Cortex of kidney (tissue), 1 donor: ENCODE data around the gene SLC34A3.
"Not testable (repeated sequence)": the region's sequence is repeated elsewhere in the genome, so short reads cannot be mapped to it uniquely, and the experiment has no call there.

Source experiments
- DNase-seq: peaks from one replicate; lab custom pipeline; 2025; lab: John Stamatoyannopoulos, UW

Gene SLC34A3

DNA sequence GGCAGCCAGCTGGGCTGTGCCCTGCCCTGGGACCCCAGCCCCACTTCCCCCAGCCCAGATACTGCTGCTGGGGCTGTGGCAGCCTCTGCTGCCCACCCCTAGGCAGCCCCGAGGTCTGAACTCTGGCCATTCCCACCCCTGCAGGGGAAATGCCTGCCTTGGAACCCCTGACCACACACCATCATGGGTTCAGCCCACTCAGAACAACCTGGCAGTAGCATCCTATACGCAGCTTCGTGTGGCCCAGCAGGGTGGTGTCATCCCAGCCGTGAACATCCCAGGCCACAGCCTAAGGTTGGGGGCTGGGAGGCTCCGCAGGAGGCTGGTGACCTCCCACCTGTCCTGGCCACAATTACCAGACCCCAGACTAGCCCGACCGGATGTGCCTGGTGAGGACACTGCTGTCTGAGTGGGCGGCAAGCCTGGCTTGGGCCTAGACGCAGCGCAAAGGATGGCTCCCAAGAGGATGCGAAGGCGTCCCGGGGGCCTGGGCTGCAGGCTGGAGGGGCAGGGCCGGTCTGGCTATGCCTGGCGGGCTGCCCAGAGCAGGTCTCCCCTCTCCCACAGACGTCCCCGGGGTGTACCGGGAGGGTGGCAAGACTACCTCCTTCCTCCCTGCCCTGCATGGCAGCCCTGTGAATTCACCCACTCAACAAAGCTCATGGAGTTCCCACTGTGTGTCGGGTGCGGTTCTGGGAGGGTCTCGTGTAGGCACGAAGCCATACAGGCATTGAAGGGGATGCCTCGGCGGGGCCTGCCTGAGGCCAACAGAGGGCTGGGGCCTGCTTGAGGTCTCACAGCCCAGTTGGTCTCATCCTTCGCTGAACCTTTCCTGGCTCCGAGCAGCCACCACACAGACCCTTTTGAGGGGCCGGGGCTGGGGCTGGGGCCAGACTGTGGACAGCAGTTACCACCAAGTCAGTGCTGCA lies 1.5 kb upstream of the SLC34A3 start:
- no peak for DNase-seq

DNA sequence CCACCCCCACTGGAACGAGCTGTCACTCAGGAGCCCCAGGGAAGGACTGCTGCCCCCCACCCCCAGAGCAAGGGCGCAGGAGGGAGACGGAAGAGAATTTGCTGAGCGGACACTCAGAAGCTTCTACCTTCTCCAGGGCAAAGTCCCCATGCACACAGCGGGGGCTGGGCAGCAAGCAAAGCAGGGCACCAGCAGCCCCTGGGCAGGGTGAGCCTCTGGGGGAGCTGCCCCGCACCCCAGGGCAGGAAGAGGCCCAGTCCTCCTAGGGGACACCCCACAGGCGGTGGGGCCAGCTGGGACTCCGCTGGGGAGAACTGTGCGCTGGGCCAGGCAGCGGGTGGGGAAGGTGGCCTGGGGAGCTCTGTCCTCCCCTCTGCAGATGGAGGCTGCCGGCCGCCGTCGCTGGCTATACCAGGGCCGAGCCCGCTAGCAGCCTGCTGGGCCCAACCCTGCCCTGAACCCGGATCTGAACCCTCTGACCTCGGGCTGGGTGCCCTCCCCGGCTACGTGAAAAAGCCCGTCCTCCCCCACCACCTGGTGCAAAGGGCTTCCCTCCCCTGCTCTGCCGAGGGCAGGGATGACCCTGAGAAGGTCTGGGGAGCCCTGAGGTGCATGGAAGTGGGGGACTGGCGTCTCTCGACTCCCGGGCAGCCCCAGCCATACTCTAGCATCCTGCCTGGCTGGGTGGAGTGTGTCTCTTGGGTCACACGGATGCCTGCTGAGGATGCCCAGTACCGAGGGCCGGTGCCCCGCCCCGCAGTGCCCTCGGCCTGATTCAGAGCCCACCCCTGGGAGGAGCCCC lies 597 bp upstream of the SLC34A3 start:
- DNase-seq, result no peak

GRCh38 chr9:137231372-137232039 lies 805 bp downstream of the SLC34A3 start:
- DNase-seq, result no peak

DNA sequence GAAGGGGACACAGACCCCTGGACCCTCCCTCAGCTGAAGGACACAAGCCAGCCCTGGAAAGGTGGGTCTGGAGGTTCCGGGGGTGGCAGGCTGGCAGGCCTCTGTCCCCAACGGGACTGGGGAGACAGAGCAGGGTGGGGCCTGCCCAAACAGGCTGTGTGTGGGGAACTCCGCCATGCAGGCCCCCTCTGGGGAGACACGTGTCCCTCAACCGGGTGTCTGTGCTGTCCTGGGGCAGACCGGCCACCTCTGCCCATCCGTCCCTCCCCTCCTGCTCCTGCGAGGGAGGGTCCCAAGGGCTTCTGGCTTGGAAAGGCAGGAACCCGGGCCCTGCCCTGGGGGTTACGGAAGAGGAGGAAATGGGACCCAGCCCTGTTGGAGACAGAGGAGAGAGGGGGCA lies 1.4 kb downstream of the SLC34A3 start:
- DNase-seq, result no peak

- no peak for DNase-seq
Measured at GRCh38 chr9:137232510-137232909, 1.8 kb downstream of the SLC34A3 start.

DNA sequence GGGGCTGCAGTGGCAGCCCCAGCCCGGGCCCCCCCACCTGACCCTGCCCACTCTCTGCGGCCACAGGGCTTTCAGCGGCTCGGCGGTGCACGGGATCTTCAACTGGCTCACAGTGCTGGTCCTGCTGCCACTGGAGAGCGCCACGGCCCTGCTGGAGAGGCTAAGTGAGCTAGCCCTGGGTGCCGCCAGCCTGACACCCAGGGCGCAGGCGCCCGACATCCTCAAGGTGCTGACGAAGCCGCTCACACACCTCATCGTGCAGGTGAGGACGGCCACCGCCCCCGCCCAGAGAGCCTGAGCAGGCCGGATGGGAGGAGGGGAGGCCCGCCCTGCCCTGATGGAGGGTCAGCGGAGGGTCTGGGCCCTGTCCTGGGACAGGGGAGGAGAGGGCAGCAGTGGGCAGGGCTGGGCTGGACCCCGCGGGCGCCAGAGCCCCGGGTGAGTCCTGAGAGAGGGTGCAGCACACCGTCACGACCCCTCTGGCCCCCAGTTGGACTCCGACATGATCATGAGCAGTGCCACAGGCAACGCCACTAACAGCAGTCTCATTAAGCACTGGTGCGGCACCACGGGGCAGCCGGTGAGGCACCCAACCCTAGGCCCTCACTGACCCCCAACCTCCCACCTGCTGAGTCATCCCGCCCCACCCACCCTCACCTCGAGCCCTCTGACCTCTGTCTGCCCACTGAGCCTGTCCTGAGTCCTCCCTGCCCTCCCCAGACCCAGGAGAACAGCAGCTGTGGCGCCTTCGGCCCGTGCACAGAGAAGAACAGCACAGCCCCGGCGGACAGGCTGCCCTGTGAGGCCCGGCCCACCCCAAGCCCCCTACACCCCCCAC lies 2.7 kb downstream of the SLC34A3 start:
- DNase-seq, result no peak

GRCh38 chr9:137234055-137234697 lies 3.5 kb downstream of the SLC34A3 start:
- no peak for DNase-seq

DNA sequence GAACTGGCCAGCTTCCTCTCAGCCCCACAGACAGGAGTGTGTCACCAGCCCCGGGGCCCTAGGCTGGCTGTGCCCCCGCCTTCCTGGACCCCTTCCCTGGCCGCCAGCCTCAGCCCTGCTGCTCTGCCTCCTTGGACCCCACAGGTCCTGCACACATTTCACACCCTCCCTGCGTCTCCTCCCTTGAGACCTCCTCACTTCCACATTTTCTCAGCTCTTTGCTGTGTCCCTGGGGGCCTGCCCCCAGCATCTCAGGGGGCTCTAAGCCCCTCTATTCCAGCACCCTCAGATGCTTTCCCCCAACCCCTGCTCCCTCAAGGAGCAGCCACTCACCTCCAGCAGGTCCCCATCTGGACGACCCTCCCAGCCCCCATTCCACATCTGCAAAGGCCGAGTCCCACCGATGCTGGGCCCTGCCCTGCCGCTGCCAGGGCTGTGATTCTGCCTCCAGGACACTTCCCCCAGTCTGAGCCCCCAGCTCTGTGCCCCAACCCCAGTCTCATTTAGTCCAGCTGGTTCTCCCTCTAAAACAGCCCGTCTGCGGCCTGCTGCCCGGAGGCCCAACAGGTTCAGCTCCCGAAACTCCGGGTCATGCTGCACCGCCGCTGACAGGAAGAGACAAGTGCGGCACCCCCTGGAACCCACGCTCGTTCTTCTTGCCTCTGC lies 4.2 kb downstream of the SLC34A3 start:
- no peak for DNase-seq

DNA sequence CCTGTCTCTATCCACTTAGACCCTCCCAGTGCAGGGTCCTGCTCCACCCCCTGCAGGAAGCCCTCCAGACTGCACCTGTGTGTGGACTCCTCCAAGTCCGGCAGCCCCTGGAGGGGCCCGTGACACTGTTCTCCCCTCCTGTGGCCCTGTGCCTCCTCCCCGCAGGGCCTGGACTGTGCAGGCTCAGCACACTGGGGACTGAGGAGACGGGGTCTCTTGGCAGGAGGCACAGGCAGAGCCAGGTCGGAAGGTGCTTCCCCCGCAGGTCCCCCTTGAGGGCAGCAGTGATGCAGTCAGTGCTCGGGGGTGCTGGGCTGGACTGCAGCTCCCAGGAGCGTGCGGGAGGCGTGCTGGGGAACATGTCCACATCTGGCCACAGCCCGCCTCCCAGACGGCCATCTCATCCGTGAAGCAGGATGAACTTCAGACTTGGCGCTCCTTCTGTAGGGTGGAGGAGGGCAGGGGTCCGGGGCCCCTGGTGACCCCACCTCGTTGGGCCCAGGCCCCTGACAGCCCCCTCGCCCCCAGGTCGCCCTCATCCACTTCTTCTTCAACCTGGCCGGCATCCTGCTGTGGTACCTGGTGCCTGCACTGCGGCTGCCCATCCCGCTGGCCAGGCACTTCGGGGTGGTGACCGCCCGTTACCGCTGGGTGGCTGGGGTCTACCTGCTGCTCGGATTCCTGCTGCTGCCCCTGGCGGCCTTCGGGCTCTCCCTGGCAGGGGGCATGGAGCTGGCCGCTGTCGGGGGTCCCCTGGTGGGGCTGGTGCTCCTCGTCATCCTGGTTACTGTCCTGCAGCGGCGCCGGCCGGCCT lies 4.9 kb downstream of the SLC34A3 start:
- no peak for DNase-seq

- DNase-seq, result no peak
Measured at GRCh38 chr9:137236238-137236935, 5.7 kb downstream of the SLC34A3 start.

- no peak for DNase-seq
Measured at GRCh38 chr9:137236936-137237421, 6.3 kb downstream of the SLC34A3 start.

DNA sequence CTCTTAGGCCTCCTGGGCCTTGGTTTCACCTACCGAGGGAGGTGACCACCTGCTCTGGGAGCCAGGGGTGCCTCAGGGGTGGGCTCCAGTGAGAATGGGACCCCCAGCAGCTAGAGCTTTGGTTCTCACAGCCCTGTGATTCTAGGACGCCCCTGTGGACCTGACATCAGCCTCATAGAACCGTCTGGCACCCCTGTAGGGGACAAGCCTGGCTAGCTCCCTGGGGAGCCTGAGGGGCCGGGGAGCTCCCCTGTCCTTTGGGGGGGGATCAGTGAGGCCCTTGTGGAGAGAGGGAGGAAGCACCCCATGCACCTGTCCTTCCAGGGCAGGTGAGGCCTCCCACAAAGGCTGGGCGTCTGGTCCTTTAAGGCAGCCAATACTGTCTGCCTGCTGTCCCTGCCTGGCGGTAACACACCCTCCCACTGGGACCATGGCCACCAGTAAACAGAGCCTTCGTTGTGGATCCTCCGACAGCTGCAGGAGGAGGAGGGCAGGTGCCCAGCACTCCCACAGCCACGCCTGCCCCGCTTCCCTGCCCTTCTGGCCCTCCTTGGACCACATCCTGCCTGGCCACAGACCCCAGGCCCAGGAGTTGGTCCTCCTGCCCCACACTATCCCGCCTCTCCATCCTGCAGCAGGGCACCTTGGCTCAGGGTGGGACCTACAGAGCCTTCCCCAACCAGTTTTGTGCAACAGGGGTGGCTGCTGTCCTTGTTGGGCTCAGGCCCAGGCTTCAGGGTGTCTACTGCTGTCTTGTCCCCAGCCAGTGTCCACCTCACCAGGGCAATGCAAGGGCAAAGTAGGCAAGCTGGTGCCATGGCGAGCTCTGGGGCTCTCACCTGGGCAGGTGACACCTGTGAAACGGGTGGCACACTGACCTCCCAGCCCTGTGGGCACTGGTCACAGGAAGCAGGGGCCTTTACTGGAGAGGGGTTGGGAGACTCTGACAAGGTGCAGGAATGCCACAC lies 7.3 kb downstream of the SLC34A3 start:
- no peak for DNase-seq

GRCh38 chr9:137239541-137240200 lies 9.0 kb downstream of the SLC34A3 start:
- not testable (repeated sequence) for DNase-seq

- DNase-seq, result no peak
Measured at GRCh38 chr9:137240318-137240840, 9.7 kb downstream of the SLC34A3 start.

DNA sequence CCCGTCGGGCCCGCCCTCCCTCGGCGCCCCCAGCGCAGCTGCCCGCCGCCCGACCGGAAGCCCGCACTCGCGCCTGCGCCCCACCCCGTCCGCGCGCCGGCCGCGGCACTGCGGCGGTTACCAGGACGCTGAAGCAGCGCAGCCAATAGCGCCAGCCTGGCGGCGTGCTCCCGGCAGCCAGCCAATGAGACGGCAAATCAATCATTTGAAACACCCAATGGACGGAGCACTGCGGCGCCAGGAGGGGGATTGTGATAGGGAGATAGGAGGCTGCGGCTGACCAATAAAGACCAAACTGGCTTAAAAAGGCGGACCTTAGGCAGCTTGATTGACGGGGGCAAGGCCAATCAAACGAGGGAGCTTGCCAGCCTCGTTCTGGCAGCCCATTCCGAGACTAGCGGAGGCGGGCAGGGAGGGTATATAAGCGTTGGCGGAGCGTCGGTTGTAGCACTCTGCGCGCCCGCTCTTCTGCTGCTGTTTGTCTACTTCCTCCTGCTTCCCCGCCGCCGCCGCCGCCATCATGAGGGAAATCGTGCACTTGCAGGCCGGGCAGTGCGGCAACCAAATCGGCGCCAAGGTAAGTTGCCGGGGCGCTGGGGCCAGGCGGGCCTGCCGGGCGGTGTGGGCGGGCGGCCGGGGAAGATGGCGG lies 10.3 kb downstream of the SLC34A3 start, which contains the start of gene TUBB4B:
TUBB4B (plus strand) TSS at position 447 of the 649 bp plus-strand sequence; CDS start at position 521, 74 bp downstream.
- no peak for DNase-seq
